Fibroblast of lung (primary cell): ENCODE data around the gene NRG2.

ENCODE experiments used
- CTCF ChIP-seq, 2 donors: IDR thresholded peaks in 1 of 2; conservative IDR thresholded peaks in 1 of 2; 1 replicate in 1 of 2; 2 replicates in 1 of 2; pipeline ENCODE4 v1.5.1; 2011 to 2012; ENCODE audit warnings: low read length in 2 of 2, control low read depth in 1 of 2, inconsistent platforms in 1 of 2, low read depth in 1 of 2, mild to moderate bottlenecking in 1 of 2
- EZH2 ChIP-seq: IDR thresholded peaks from 2 replicates; pipeline ENCODE4 v1.5.1; 2012; ENCODE audit warnings: low read length, control low read depth, mild to moderate bottlenecking; ENCODE audit errors: missing control alignments

GRCh38 chr5:139842321-139842720 is 200.8 kb downstream of the NRG2 start:
- TF ChIP-seq CTCF (conservative IDR thresholded peaks at IDR 0.05 in 1 of 2, IDR thresholded peaks at IDR 0.05 in 1 of 2; ENCODE audit: low read depth in 1 of 2, low read length in 2 of 2): no peak
- TF ChIP-seq EZH2: no peak
